IgD-negative memory B cell (primary cell): ENCODE measurements around the gene USP54. TPM values are rescaled to one million over a fixed set of nuclear protein-coding genes. Genes with fewer than 3 reads are reported as not detected.

ENCODE experiments used
- polyA plus RNA-seq: library from polyadenylated mRNA; unstranded; fragments of 300-500 nt; fragmentation: Illumina TruSeq; gene quantifications from one replicate; pipeline ENCODE4 v1.2.3, GENCODE V29; 2021

The USP54 gene
- polyA plus RNA-seq, 1 donor from 2014 or later = 0.75 TPM

Other genes starting within 250 kb of the USP54 start
- 0.43 TPM for gene CFAP70, start 232.5 kb downstream of the USP54 start, polyA plus RNA-seq
- gene ANXA7, start 177.3 kb downstream of the USP54 start, polyA plus RNA-seq = 158 TPM
- 0.35 TPM for gene MSS51, start 157.8 kb downstream of the USP54 start, polyA plus RNA-seq
- gene PPP3CB, start 95.3 kb downstream of the USP54 start, polyA plus RNA-seq = 6.7 TPM
- not detected for gene MYOZ1, start 50.1 kb upstream of the USP54 start, polyA plus RNA-seq
- not detected for gene SYNPO2L, start 64.7 kb upstream of the USP54 start, polyA plus RNA-seq
- 0.99 TPM for gene AGAP5, start 106.8 kb upstream of the USP54 start, polyA plus RNA-seq
- gene SEC24C, start 153.0 kb upstream of the USP54 start, polyA plus RNA-seq = 31.8 TPM
- 54.4 TPM for gene CHCHD1, start 190.7 kb upstream of the USP54 start, polyA plus RNA-seq
- gene ZSWIM8, start 194.3 kb upstream of the USP54 start, polyA plus RNA-seq = 15.2 TPM
- 21.4 TPM for gene NDST2, start 220.3 kb upstream of the USP54 start, polyA plus RNA-seq